Testis (tissue), 2 donors: ENCODE data around the gene MLPH.
A peak's percentile ranks its signal among the peaks of the same experiment; 100 is the strongest.

Experiments used
- POLR2A ChIP-seq: fragments of 450-650 bp; IDR thresholded peaks from one replicate; pipeline ENCODE4 v1.6.1; 2017; ENCODE audit warnings: antibody characterized with exemption, mild to moderate bottlenecking, moderate library complexity
- TF ChIP-seq, protein P1 (sequence below), 3 experiments: fragments of 450-650 bp in 2 of 3; fragments of 200-600 bp in 1 of 3; sonication (generic) in 1 of 3; IDR thresholded peaks; one replicate each; pipeline ENCODE4 v1.5.1; 2016 to 2019; ENCODE audit warnings: antibody characterized with exemption in 3 of 3, mild to moderate bottlenecking in 2 of 3, moderate library complexity in 1 of 3

DNA sequence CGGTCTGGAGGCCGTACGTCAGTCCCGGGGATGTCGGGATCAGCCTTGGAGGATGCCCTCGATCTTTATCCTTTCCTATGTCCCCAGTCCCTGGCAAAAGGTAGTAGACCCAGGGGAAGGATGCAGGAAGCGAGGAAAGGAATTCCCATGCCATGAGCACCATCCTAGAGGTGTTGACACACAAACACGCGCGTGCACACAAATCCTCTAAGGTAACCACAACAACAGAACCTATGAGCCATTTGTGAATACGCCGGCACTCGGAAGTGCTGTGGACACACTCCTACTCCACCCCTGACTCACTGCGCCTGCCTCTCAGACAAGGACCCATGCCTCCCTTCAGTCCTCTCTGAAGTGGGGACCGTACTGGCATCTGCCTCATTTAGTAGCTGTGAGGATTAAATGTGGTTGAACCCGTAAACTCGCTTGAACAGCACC, 11.3 kb upstream of the MLPH start:
- TF ChIP-seq POLR2A: no peak
- TF ChIP-seq, protein P1, sequence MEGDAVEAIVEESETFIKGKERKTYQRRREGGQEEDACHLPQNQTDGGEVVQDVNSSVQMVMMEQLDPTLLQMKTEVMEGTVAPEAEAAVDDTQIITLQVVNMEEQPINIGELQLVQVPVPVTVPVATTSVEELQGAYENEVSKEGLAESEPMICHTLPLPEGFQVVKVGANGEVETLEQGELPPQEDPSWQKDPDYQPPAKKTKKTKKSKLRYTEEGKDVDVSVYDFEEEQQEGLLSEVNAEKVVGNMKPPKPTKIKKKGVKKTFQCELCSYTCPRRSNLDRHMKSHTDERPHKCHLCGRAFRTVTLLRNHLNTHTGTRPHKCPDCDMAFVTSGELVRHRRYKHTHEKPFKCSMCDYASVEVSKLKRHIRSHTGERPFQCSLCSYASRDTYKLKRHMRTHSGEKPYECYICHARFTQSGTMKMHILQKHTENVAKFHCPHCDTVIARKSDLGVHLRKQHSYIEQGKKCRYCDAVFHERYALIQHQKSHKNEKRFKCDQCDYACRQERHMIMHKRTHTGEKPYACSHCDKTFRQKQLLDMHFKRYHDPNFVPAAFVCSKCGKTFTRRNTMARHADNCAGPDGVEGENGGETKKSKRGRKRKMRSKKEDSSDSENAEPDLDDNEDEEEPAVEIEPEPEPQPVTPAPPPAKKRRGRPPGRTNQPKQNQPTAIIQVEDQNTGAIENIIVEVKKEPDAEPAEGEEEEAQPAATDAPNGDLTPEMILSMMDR (IDR thresholded peaks at IDR 0.05): peak in 1 of 3 experiments; percentile 16
